GM19324 (cell line): ENCODE data around the gene MOGAT3.

ENCODE experiments used
- ATAC-seq: cut with Tn5 transposase; IDR thresholded peaks from one replicate; pipeline ENCODE4 v1.9.1; 2021; ENCODE audit warnings: mild to moderate bottlenecking, moderate library complexity; ENCODE audit not compliant: unreplicated experiment, low FRiP score

MOGAT3 gene

GRCh38 chr7:101234636-101235035 lies 33.8 kb upstream of the MOGAT3 start:
- no peak for ATAC-seq

- no peak for ATAC-seq
Measured at GRCh38 chr7:101233907-101234547, 33.2 kb upstream of the MOGAT3 start.

- no peak for ATAC-seq
Measured at GRCh38 chr7:101232141-101232850, 31.5 kb upstream of the MOGAT3 start.

- no peak for ATAC-seq
Measured at GRCh38 chr7:101231644-101232043, 30.8 kb upstream of the MOGAT3 start.

DNA sequence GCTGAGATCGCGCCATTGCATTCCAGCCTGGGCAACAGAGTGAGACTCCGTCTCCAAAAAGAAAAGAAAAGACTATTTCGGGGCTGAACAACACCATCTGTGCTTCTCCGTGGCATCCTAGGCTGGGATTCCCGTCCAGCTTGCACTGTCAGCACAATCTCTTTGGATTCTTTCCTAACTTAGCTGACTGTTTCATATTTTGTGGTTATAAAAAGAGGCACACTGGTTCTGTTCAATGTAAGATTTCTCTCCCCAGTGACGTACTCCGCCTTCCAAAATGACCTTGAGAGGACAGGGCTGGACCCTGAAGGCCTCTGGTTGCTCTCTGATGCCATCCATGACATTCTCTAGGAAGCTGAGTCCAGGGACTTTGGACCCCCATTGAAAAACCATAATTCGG lies 25.9 kb upstream of the MOGAT3 start:
- no peak for ATAC-seq

- no peak for ATAC-seq
Measured at GRCh38 chr7:101225650-101226049, 24.8 kb upstream of the MOGAT3 start.

DNA sequence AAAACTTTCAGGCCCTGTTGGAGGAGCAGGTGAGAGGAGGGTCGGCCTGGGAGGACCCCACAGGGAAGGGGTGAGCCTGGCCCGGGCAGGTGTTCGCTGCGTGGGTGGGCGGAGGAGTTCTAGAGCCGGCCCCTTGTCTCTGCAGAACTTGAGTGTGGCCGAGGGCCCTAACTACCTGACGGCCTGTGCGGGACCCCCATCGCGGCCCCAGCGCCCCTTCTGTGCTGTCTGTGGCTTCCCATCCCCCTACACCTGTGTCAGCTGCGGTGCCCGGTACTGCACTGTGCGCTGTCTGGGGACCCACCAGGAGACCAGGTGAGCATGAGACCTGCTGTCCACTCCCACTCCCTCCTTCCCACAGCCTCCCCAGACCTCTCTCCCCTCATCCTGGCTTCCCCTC lies 22.7 kb upstream of the MOGAT3 start:
- no peak for ATAC-seq

GRCh38 chr7:101222275-101222830 lies 21.5 kb upstream of the MOGAT3 start:
- no peak for ATAC-seq

DNA sequence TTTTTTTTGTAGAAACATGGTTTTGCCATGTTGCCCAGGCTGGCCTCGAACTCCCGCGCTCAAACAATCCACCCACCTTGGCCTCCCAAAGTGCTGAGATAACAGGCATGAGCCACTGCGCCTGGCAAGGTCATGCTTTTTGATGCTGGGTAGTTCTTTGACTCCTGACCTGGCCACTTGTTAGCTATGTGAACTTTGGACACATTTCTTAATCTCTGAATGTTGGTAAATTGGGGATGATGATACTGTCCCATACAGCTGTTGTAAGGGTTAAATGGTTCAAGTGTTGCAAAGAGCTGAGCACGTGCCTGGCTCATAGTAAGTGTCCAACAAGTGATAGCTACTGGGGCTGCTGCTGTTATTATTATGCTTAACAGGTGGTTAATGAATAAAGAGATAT lies 19.5 kb upstream of the MOGAT3 start:
- no peak for ATAC-seq

DNA sequence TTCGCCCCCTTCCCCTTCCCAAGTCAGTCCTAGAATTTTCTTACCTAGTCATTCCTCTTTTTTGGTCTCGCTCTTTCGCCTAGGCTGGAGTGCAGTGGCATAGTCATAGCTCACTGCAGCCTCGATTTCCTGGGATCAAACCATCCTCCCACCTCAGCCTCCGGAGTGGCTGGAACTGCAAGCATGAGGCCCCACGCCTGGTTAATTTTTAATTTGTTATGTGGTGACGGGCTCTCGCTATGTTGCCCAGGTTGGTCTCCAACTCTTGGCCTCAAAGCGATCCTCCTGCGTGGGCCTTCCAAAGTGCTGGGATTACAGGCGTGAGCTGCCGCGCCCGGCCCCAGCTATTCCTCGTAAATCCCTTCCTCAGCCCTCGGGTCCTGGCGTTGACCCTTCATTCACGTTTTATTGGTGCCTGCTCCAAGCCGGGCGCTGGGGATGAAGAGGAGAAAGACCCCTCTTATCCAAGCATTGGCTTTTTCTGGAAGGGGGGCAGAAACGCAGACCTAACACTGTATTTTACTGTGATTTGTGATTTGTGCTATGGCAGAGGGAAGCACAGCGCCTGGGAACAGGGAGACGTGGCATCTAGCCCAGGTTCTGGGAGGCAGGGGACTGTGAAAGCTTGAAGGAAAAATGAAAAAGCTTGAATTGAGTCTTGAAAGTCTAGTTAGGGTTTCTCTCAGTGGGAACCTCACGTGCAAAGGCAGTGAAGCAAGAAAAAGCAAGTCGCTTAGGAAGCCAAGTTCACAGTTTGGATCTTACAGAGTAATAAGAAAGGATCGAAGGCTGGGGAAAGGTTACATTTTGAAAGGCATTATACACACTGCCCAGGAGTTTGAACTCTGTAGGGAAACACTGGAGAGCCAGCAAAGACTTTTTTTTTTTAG lies 17.6 kb upstream of the MOGAT3 start:
- peak; percentile 9 for ATAC-seq

DNA sequence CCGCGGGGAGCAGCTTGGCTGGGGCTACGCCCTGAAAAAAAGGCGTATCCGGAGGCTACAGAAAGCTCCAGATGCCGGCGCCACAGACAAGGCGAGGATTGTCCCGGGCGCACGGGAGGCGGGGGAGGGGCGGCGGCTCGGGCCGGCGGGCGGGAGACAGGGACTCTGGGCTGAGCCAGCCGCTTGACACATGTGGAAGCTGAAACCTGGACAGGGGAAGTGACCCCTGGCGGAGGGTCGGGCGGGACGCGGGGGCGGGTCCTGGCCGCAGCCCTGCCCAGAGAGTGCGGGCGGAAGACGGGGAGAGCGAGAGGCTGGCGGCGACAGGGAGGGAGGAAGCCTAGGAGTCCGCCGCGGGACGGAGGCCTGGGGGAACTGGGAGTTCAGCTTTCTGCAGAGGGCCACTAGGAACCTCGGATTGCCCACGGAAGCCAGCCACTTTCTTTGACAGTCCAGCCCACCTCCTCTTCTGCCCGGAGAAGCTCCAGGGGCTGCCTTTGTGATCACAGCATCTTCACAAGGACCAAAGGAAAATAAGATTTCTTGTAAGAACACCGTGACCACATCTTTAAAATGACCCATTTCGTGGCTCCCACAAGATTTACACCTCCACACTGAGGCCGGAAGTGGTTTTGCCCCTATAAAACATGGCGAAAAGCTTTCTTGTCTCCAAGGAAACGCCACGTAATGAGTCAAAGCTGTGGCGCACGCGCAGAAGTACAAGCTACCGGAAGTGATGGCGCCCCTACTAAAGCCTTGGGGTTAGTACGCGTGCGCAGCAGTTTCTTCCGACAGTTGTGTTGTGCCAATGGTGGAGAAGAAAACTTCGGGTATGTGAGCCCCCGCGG lies 16.8 kb upstream of the MOGAT3 start, which contains the start of the genes PLOD3 and ZNHIT1:
Gene PLOD3, minus strand, starts transcription at position 194 of the 848 bp plus-strand sequence. CDS start 307 bp downstream, outside the sequence.
Gene ZNHIT1, plus strand, starts transcription at position 778 of the 848 bp plus-strand sequence. Its CDS starts 31 bp downstream, at position 809.
- peak; percentile 71 for ATAC-seq

- peak; percentile 12 for ATAC-seq
Measured at GRCh38 chr7:101216860-101217387, 16.1 kb upstream of the MOGAT3 start.

- ATAC-seq = no peak
Measured at GRCh38 chr7:101216001-101216859, 15.4 kb upstream of the MOGAT3 start.

DNA sequence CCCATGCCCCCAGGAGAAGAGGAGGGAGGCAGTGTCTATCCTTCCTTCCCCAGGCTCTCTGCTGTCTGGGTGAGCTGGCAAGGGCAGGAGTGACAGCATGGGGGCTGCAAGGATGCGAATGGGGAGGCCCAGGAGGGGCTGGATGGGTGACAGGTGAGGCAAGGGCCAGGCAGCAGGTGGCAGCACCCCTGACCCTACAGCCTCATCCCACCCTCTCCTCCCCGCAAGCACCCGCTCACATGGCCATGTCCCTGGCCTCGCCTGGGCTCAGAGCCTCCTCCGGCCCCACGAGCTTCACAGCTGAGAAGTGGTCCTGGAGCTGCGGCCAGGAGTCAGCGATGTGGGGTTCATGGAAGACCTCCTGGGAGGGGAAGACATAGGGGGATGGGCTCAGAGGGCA lies 11.2 kb upstream of the MOGAT3 start:
- no peak for ATAC-seq

GRCh38 chr7:101211501-101211900 lies 10.7 kb upstream of the MOGAT3 start:
- no peak for ATAC-seq

GRCh38 chr7:101210143-101210542 lies 9.3 kb upstream of the MOGAT3 start:
- ATAC-seq = no peak

- ATAC-seq = no peak
Measured at GRCh38 chr7:101208794-101209193, 8.0 kb upstream of the MOGAT3 start.

- ATAC-seq = no peak
Measured at GRCh38 chr7:101207459-101207858, 6.6 kb upstream of the MOGAT3 start.

- ATAC-seq = no peak
Measured at GRCh38 chr7:101206665-101207042, 5.8 kb upstream of the MOGAT3 start.
